ENCODE data around the gene WDR55.

GRCh38 chr5:140694276-140694675 is 29.6 kb downstream of the WDR55 start:
- TF ChIP-seq, protein P1, sequence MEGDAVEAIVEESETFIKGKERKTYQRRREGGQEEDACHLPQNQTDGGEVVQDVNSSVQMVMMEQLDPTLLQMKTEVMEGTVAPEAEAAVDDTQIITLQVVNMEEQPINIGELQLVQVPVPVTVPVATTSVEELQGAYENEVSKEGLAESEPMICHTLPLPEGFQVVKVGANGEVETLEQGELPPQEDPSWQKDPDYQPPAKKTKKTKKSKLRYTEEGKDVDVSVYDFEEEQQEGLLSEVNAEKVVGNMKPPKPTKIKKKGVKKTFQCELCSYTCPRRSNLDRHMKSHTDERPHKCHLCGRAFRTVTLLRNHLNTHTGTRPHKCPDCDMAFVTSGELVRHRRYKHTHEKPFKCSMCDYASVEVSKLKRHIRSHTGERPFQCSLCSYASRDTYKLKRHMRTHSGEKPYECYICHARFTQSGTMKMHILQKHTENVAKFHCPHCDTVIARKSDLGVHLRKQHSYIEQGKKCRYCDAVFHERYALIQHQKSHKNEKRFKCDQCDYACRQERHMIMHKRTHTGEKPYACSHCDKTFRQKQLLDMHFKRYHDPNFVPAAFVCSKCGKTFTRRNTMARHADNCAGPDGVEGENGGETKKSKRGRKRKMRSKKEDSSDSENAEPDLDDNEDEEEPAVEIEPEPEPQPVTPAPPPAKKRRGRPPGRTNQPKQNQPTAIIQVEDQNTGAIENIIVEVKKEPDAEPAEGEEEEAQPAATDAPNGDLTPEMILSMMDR (IDR thresholded peaks at IDR 0.05), result no peak
- TF ChIP-seq POLR2A (IDR thresholded peaks at IDR 0.05), result no peak
- no peak for TF ChIP-seq EP300 (IDR thresholded peaks at IDR 0.05)

Data from tibial nerve (tissue), 4 donors.